Muscle of arm (tissue), 12 donors: ENCODE measurements around the gene UBR2. TPM values are rescaled to one million over a fixed set of nuclear protein-coding genes. Genes with fewer than 3 reads are reported as not detected.
A peak's percentile ranks its signal among the peaks of the same experiment; 100 is the strongest.
"Not testable (repeated sequence)": the region's sequence is repeated elsewhere in the genome, so short reads cannot be mapped to it uniquely, and the experiment has no call there.

Experiments
- DNase-seq: peaks from one replicate; pipeline ENCODE4 v3.0.0-alpha.2; 2013
- polyA plus RNA-seq, 12 donors: library from polyadenylated mRNA; unstranded; fragments of 120-200 nt; gene quantifications; one replicate each; pipeline ENCODE4 v1.2.1, GENCODE V29; 2013; ENCODE audit not compliant: insufficient read length in 12 of 12

UBR2 gene
- polyA plus RNA-seq, 12 donors, result 14.0 to 22.7 (median 18.8) TPM; not detected in 1

DNA sequence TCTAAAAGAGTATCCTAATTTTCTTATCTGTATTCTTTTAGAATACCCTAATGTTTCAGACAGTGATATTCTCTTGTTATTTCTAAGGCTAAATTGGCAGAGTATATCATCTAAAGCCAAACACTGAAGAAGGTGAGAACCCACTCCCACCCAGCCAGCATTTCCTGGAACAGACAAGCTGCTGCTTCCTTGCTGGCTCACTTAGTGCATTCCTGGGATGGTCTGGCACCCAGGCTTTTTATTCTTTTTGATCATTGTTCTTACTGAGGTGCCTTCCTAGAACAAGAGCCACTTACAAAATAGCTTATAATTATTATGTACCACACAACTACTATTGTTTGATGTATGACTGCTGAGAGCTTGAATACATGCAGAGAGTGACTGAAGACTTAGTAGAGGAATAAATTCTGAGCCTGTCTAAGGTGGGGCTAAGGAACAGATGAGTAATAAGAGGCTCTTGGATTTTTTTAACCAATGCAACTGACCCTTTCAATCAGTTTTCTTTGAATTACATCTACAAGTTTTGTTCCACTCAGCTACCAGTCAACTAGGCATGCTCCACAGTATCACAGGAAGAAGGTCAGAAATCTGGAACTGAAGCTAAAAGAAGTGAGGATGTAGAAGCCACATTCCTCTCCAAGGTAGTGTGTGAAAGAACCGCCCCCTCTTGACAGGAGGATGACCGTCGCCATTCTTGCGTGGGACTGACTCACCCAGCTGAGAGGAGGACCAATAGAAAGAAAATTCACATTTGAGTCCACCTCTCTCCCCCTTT, 128.5 kb downstream of the UBR2 start:
- DNase-seq, result no peak

- no peak for DNase-seq
Observed at GRCh38 chr6:42693725-42694323, 130.0 kb downstream of the UBR2 start.

GRCh38 chr6:42694586-42694985, 130.8 kb downstream of the UBR2 start:
- DNase-seq, result no peak

DNA sequence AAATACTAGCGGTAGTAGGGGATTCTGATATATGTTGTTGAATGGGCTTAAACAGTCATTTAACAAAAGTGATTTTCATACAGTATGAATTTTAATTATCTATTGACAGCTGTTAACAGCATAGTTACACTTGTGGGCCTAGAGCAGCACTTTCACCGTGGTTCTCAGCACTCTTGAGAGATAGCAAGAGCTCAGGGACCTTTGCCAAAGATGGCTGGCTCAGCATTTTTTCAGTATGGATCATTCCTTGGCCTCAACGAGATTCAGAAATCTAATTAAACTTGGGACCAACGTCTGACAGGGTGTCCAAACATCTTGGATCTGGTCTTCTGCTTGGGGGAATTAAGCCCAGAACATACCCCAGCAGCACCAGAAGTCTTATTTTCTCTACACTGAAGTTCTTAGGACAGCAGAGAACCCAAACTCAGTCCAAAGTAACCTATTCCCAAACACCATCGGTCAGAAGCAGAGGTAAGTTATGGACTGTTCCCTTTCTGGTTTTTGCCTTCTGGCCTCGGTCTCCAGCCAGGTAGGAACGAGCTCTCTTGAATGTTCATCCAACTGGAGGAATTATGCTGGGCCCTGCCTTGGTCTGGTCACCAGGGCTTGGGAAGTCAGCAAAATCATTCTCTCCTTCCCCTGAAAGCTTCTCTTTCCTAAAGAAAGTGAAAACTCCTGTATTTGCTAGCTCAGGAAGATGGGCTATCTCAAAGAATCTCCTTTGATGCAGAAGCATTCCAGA, 132.9 kb downstream of the UBR2 start:
- DNase-seq, result peak; percentile 15

DNA sequence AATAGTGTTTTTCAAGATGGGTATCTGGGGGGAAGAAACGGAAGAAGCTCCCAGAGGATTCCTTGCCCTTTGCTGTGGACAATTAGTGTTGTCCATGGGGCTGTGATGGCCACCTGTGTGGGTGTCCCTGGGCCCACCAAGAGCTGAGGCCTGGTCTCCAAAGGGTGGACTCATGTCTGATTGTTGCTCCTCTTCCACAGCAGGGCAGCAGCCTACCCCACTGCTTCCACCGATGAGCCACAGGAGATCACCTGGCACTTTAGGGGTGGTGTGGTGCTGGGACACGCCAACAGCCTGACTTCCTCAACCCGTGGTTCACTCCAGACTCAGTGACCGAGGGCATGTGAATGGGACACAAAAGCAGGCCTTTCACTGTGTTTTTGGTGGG, 133.4 kb downstream of the UBR2 start:
- DNase-seq, result no peak

DNA sequence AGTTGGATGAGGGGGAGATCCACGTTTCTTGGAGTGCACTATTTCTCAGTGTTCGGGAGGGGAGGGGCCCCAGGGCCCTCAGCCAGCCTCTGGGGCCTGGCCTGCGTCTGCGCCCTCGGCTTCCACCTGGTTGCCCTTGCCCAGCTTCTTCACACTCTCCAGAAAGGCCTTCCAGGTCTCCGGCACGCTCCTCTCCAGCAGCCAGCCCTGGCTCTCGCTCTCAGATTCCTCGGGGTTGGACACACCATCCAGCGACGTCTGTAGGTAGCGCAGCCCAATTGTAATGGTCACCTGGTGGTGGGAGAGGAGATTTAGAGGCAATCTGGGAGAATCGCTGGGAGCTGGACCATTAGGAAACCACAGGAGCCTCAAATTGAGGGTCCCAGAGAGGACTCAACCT, 134.4 kb downstream of the UBR2 start:
- no peak for DNase-seq

DNA sequence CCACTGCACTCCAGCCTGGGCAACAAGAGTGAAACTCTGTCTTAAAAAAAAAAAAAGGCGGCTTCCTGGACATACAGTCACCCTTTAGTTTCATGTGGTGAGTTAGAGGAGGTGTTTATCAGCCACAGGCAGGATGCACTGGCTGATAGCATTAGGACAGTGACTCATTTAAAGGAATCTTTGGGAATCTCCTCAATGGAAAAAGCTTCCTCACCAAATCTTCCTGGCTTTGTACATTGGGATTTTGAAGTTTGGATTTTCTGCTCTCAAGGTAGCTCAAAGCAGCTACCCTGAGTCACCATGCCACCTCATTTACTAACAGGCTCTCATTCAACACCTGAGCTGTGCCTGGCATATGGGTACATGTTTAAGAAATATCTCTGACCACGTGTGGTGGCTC, 138.4 kb downstream of the UBR2 start:
- DNase-seq, result no peak

DNA sequence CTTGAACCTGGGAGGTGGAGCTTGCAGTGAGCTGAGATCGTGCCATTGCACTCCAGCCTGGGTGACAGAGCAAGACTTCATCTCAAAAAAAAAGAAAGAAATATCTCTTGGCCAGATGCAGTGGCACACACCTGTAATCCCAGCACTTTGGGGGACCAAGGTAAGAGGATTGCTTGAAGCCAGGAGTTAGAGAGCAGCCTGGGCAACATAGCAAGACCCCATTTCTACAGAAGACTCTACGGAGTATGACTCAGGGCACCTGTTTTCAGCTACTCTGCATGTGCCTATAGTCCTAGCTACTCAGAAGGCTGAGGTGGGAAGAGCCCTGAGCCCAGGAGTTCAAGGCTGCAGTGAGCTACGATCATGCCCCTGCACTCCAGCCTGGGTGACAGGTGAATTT, 139.0 kb downstream of the UBR2 start:
- not testable (repeated sequence) for DNase-seq

DNA sequence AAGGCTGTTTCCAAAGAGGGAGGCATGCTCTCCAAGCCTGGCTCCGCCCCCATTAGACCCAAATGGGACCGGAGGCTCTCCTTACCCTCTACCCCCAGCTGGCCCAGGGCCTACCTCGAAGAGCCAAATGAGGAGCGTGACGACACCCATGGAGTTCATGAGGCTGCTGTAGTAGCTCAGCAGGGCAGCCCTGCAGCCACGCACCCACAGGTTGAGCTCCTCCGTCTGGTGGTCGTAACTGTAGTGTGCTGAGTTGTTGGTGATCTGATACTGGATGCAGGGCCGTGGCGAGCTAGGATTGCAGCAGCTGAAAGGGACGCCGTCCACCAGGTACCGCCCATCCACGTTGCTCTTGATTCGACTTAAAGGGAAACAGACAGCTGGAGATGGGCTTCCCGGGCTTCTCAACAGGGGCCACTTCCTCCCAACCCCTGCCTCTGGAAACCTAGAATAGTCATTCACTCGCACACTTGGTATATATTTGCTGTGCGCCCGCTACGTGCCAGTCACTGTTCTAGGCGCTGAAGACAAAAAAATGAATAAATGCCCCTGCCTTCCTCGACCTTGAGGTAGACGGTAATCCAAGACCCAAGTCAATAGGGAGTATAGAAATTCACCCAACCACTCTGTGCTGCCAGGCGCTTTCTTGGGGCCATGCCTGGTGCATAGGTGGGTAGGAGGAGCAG, 140.6 kb downstream of the UBR2 start:
- DNase-seq, result peak; percentile 77

DNA sequence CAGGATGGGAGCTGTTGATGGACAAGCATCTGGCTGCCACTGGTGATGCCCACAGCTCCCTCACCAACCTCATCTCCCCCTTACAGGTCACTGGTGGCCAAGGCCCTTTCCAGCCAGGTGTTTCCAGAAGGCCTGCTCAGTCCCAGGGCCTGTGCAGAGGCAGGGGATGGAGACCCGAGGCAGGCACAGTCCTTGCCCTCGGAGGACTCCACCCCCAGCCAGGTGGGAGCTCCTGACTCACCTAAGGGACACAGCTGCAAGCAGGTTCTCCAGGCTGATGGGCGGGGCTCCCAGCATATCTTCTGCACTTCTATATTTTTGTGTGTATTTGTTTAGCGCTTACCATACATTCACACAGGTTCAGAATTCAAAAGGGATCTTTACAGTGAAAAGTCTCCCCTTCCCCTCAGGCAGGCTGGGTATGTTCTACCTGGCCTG, 141.1 kb downstream of the UBR2 start:
- no peak for DNase-seq

DNA sequence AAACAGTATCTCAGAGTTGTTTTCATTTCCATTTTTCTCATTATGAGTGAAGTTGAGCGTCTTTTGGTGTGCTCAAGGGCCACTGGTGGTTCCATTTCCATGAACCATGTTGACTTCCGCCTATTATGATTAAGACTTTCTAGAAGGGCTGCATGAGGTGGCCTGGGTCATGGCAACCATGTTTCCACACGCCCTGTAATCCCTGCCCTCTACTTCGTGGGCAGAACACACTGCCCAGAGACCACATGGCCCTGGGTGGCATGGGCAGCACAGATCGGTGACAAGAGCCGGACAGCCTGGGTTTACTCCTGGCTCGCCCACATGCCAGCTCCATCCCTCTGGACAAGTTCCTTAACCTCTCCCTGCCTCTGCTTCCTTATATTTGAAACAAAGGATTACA, 143.8 kb downstream of the UBR2 start:
- DNase-seq, result no peak

GRCh38 chr6:42708096-42708495, 144.3 kb downstream of the UBR2 start:
- no peak for DNase-seq

- DNase-seq, result no peak
Observed at GRCh38 chr6:42709871-42710270, 146.0 kb downstream of the UBR2 start.

DNA sequence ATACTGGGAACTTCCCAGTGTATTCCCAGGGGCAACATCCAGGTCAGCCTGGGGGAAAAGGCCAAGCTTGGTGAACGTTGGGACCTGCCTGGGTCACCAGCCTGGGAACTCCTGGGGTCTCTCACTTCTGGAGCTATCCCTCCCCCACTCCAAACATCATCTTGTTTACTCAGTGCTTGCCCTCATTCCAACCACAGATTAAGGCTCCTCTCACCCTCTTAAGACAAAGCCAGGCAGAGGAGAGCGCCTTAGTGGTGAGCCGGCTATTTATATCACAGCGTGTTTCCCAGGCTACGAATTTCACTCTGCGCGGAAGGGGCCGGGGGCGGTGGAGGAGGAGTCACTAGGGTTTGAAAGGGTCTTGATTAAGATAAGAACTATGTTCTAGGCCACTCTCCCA, 146.5 kb downstream of the UBR2 start:
- no peak for DNase-seq

DNA sequence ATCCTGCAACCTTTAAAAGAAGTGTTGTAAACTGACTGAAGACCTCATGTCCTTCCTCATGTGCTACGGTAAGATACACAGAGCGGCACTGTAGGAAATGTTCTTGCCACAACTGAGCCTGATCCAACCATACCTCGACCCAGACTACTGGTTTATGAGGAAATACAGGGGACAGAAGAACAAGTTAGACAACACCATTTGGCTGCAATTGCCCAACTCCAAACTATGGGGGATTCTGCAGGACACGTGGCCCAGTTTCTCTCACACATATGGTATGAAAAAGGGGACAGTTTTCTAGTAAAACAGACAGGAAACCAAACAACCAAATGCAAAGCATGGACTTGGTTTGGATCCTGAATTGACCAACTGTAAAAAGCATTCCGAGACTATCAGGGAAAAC, 148.1 kb downstream of the UBR2 start:
- no peak for DNase-seq

GRCh38 chr6:42714098-42714761, 150.4 kb downstream of the UBR2 start:
- DNase-seq, result no peak

DNA sequence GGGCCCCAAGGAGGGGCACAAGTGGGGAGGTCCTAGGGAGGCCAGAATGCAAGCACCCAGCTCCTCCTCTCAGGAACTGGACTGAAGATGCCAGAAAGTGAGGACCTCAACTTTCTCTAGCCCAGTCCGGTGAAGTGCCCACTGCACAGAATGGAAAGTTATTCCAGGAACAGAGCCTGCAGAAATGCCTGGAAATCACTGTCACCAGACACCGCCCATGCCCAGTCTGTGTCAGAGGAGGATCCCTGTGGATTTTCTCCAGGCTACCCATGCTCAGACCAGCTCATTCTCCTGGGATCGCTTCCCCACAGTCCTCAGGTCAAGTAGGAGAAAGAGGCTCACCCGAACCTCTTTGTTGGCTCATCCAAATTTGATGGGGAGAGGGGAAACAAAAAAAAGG, 152.0 kb downstream of the UBR2 start:
- no peak for DNase-seq

DNA sequence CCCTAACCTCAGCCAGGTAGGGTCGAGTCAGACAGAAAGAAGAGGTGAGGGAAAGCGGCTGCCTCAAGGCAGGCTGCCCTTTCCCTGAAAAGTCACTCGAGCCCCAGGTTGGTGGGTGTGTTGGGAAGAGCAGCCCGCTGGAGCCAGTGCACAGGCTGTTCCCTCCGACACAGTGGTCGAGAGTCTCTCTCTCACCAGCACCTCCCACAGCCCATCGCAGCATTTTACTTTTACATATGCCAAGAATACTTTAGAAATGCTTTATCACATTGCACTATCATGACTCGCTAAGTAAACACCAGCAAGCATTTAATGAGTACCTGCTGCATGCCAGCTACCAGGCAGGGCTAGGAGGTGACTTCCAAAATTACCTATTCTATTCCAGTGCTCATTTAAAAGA, 156.9 kb downstream of the UBR2 start:
- DNase-seq, result no peak

GRCh38 chr6:42722497-42722896, 158.7 kb downstream of the UBR2 start, which contains the start of gene PRPH2:
Gene PRPH2, minus strand, starts transcription at chr6:42722597. Its CDS starts 263 bp downstream, at chr6:42722334.
- DNase-seq, result no peak

GRCh38 chr6:42724825-42725224, 161.0 kb downstream of the UBR2 start:
- DNase-seq, result no peak

DNA sequence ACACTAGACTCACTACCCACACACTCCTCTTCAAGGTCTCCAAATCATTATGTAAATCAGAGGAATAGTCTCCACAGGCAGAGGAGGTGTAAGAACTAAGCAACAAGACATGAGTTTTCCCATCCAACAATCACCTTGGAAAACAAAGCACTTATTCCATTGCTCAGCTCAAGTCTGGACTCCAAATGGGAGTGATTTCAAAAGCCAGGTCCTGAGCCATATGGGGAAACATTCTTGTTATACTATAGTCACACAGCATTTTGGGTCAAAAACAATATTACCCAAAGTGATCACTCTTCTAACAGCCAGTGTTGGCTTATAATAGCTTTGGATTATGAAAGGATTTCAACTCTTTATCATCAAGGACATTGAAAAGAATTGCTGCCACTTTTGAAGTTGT, 162.2 kb downstream of the UBR2 start:
- DNase-seq, result no peak
